Neutrophil (primary cell): Measurements from ENCODE around the gene CES3.

Experiments
- H3K27ac ChIP-seq: fragments of 200-600 bp; sonication (generic); 2 replicates; pipeline ENCODE4 v1.5.1; 2016; ENCODE audit warnings: mild to moderate bottlenecking, moderate library complexity
- H3K27me3 ChIP-seq: fragments of 200-600 bp; sonication (generic); 2 replicates; pipeline ENCODE4 v1.6.0; 2016; ENCODE audit warnings: mild to moderate bottlenecking
- H3K36me3 ChIP-seq: fragments of 200-600 bp; sonication (generic); 2 replicates; pipeline ENCODE4 v1.5.1; 2017
- H3K4me1 ChIP-seq, 2 experiments: fragments of 200-600 bp in 1 of 2; sonication (generic) in 1 of 2; 1 replicate in 1 of 2; 2 replicates in 1 of 2; pipeline versions ENCODE4 v1.5.1 to v1.6.1; 2013 to 2016; ENCODE audit warnings: low read depth in 1 of 2, low read length in 1 of 2, mild to moderate bottlenecking in 1 of 2, moderate library complexity in 1 of 2; ENCODE audit not compliant: control insufficient read depth in 1 of 2, insufficient read depth in 1 of 2
- H3K4me3 ChIP-seq, 2 experiments: fragments of 200-600 bp in 1 of 2; sonication (generic) in 1 of 2; 1 replicate in 1 of 2; 2 replicates in 1 of 2; pipeline ENCODE4 v1.5.1; 2013 to 2016; ENCODE audit warnings: low read depth in 1 of 2, low read length in 1 of 2, mild to moderate bottlenecking in 1 of 2, moderate library complexity in 1 of 2
- H3K9me3 ChIP-seq: fragments of 200-600 bp; sonication (generic); 2 replicates; pipeline ENCODE4 v1.5.1; 2016
- TF ChIP-seq, protein P1 (sequence below): fragments of 200-600 bp; sonication (generic); IDR thresholded peaks from 2 replicates; pipeline ENCODE4 v1.5.1; 2016; ENCODE audit warnings: antibody characterized with exemption

CES3 gene

DNA sequence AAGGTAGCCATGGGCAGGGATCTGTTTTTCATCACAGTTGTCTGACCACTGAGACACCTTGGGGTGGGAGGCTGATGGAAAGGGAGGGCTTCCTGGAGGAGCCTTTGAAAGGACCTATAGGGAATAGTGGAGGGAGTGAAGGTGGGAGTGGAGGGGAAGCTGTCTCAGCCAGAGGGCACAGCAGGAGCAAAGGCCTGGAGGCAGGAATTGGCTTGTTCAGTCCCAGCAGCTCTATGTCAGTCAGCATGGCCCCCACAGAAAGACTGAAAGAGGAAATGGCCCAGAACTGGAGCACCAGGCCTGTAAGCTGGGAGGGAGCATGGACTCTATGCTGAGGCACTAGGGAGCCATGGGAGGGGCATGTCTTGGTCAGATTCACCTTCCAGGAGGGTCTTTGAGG, 55.1 kb downstream of the CES3 start:
- peaks cover 10 to 11% of the 10 kb centered on the region in 2 experiments for H3K4me1 ChIP-seq
- H3K27me3 ChIP-seq = peaks cover 60% of the 10 kb centered on the region
- TF ChIP-seq, protein P1, sequence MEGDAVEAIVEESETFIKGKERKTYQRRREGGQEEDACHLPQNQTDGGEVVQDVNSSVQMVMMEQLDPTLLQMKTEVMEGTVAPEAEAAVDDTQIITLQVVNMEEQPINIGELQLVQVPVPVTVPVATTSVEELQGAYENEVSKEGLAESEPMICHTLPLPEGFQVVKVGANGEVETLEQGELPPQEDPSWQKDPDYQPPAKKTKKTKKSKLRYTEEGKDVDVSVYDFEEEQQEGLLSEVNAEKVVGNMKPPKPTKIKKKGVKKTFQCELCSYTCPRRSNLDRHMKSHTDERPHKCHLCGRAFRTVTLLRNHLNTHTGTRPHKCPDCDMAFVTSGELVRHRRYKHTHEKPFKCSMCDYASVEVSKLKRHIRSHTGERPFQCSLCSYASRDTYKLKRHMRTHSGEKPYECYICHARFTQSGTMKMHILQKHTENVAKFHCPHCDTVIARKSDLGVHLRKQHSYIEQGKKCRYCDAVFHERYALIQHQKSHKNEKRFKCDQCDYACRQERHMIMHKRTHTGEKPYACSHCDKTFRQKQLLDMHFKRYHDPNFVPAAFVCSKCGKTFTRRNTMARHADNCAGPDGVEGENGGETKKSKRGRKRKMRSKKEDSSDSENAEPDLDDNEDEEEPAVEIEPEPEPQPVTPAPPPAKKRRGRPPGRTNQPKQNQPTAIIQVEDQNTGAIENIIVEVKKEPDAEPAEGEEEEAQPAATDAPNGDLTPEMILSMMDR = no peak
- no peaks in the 10 kb centered on the region for H3K36me3 ChIP-seq
- no peaks in the 10 kb centered on the region for H3K9me3 ChIP-seq
- H3K4me3 ChIP-seq = no peak overlapping the region
- no peak overlapping the region for H3K27ac ChIP-seq

DNA sequence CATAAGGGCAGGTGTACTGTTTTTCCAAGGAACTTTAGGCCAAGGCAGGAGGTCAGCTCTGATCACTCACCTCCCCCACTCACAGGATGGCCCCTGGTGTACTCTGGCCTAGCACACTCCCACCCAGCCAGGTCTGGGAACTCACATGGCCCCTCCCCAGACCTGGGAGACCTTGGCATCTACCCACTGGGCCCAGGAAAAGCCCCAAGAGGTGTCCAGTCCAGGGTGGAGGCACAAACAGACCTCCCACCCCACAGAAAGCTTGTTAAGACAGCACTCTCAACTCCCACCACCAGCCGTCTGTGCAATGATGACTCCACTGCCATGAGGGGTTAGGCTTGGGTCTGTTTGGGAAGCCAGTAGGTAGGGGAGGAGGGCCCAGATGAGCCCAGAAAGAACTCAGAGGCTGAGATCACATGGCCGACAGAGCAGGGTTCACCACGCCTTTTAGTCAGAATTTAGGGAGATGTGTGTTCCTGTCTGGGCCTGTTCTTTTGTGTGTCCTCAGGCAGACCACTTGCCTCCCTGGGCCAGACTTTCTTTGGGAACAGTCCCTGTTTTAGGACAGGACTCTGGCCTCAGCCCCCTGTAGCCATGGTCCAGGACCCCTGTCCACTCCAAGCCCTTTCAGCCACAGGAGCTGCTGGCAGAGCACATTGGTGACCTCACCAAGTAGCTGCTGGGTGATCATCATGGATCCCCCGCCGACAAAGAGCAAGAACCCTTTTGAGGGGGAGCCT, 55.8 kb downstream of the CES3 start:
- Histone ChIP-seq H3K27ac (no peak overlapping the region), H3K4me3 (no peak overlapping the region), H3K9me3 (no peaks in the 10 kb centered on the region), H3K36me3 (no peaks in the 10 kb centered on the region), H3K4me1 (peaks cover 10 to 11% of the 10 kb centered on the region in 2 experiments), H3K27me3 (peaks cover 53% of the 10 kb centered on the region)
- TF ChIP-seq, protein P1 = no peak

DNA sequence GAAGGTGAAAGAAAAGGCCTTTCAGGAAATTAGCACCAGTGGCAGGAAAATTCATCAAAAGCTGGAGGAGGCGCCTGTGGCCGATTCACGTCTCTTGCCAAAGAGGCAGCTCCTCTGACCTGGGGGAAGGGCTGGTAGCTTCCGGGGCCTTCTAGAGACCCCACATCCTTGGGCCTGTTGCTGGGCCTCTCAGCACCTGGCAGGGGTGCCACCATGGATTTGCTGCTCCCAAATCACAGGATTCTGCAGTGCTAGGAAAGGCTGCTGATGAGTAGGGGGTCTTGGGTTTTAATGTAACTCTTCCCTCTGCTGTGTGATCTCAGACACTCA, 56.3 kb downstream of the CES3 start:
- Histone ChIP-seq H3K9me3 (no peaks in the 10 kb centered on the region), H3K27me3 (peaks cover 48% of the 10 kb centered on the region), H3K4me3 (no peak overlapping the region), H3K4me1 (peaks cover 10 to 11% of the 10 kb centered on the region in 2 experiments), H3K27ac (no peak overlapping the region), H3K36me3 (no peaks in the 10 kb centered on the region)
- TF ChIP-seq, protein P1 = no peak

DNA sequence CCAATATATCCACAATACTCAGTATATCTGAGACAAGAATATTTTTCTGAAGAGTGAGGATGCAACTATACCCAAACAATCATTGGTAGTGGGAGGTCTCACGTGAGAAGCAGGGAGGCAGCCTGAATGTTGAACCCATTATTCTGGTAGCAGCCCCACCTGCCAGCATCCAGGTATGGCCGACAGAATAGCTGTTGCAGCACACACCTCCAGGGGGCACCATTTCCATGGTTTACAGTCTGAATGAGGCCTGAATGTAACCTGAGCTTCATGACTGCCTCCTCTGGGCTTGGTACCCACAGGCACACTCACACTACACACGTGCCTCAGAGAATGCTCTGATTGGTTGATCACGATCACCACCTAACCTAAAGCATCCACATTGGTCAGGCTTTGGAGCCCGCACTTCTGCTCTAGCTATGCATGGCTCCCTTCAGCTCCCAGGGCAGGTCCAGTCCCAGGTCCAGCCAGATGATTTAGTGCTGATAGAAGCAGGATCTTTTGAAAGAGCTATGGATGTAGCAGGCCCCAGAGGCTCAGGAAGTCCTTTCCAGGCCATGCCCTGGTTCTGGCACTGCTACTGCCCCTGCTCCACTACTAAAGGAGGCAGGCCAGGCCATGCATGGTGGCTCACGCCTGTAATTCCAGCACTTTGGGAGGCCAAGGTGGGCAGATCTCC, 56.9 kb downstream of the CES3 start:
- Histone ChIP-seq H3K27me3 (peaks cover 42% of the 10 kb centered on the region), H3K4me3 (no peak overlapping the region), H3K4me1 (peaks cover 10 to 11% of the 10 kb centered on the region in 2 experiments), H3K9me3 (no peaks in the 10 kb centered on the region), H3K36me3 (no peaks in the 10 kb centered on the region), H3K27ac (no peak overlapping the region)
- TF ChIP-seq, protein P1 = peak; percentile 68

DNA sequence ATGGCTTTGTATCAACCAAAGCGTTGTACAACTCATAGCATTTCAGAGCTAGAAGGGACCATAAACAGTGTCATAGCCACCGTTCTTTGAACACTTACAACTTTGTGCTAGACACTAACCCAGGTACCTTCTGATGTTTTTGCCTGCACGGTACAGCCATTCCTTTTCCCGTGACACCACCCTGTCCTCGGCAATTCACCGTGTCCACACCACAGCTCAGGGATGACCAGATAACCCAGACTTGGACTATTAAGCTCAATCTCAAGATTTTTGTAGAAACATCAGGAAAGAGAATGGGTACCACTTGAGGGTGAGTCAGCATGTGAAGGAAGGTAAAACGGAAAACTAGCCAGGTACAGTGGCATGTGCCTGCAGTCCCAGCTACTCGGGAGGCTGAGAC, 58.1 kb downstream of the CES3 start:
- Histone ChIP-seq H3K27me3 (peaks cover 30% of the 10 kb centered on the region), H3K4me3 (no peak overlapping the region), H3K9me3 (no peaks in the 10 kb centered on the region), H3K36me3 (no peaks in the 10 kb centered on the region), H3K27ac (no peak overlapping the region), H3K4me1 (peaks cover 2 to 4% of the 10 kb centered on the region in 2 experiments)
- TF ChIP-seq, protein P1 = no peak
